ENCODE results near the gene KAT8.

KAT8 gene

DNA sequence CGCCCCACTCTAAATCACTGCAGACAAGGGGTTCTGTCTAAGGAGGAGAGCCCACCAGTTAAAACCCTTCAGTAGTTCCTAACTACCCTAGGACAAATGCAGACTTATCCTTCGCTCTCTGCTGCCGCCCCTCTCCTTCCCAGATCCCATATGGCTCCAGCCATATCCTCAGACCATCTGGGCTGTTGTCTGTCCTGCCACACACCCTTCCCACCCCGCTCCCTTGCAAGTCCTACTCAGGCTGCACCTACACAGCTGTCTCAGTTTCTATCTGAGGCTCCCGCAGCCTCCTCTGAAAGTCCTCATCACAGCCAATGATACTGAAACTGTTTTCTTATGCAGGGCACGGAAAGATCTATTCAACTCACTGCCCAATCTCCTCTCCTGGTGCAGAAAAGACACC, 10.0 kb upstream of the KAT8 start:
- in situ Hi-C loops (cut with MboI; ENCODE audit: low sequenced_read_pairs, unreplicated experiment) = no loop called here

DNA sequence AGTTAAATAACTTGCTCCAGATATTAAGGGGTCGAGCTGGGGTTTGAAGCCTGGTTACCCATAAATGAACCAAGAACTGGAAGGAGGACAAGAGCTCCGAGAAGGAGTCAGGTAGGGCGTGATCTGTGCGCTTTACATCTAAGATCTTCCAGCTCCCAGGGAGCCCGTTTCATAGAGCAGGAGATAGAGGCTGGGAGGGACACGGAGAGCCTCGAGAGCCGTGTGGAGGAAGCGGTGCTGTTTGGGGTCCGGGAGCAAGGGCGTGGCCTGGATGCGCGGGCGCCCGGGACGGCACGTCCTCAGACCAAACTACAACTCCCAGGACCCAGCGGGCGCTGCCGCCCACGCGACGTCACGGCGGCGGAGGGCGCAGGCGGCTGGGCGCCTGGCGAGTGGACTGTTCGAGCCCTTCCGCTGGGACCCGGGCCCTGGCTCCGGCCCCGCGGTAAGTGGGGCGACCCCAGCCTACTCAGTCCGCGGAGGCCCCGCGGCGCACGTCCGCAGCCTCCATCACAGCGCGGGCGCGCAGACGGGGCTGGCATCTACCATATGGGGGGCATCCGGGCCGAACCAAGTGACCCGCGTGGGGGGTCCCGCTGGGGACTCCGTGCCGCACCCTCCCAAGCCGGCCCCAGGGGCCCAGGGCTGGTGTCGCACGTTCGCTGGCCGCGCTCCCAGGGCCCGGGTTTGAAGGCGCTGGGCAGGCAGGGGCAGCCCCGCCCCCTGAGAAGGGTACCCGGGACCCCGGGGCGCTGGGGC, 9.2 kb upstream of the KAT8 start, which contains the start of gene BCKDK:
Gene BCKDK, plus strand, starts transcription at position 352 of the 759 bp plus-strand sequence. CDS start 838 bp downstream, outside the sequence.
- in situ Hi-C loops (cut with MboI; ENCODE audit: low sequenced_read_pairs, unreplicated experiment) = no loop called here
- DNase-seq (ENCODE audit: low spot score) = peak; percentile 94
- TF ChIP-seq CTCF (IDR thresholded peaks at IDR 0.05; ENCODE audit: borderline replicate concordance, control extremely low read depth, extremely low read depth, insufficient read depth, missing control alignments) = no peak

More for the DNA sequence above, 10.0 kb upstream of the KAT8 start:
- peak; percentile 78 for DNase-seq (ENCODE audit: low spot score)
- no peak for TF ChIP-seq CTCF (IDR thresholded peaks at IDR 0.05; ENCODE audit: borderline replicate concordance, control extremely low read depth, extremely low read depth, insufficient read depth, missing control alignments)

GRCh38 chr16:31108794-31109558, 8.5 kb upstream of the KAT8 start:
- DNase-seq (ENCODE audit: low spot score) = peak; percentile 30
- no peak for TF ChIP-seq CTCF (IDR thresholded peaks at IDR 0.05; ENCODE audit: borderline replicate concordance, control extremely low read depth, extremely low read depth, insufficient read depth, missing control alignments)
- in situ Hi-C loops (cut with MboI; ENCODE audit: low sequenced_read_pairs, unreplicated experiment) = no loop called here

DNA sequence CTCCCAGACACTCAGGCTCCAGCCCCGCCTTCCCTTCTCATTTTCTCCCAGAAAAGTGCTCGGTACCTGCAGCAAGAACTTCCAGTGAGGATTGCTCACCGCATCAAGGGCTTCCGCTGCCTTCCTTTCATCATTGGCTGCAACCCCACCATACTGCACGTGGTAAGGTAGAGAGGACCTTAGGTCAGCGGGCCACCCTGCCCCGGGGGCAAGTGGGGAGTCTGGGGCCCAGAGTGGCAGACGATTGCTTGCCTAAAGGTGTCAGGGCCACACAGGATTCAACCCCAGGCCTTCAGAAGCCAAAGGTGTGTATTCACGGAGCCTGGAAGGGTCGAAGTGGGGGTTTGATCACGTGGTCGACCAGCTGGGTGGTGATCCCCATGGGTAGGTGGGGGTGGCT, 7.8 kb upstream of the KAT8 start:
- no peak for DNase-seq (ENCODE audit: low spot score)
- TF ChIP-seq CTCF (IDR thresholded peaks at IDR 0.05; ENCODE audit: borderline replicate concordance, control extremely low read depth, extremely low read depth, insufficient read depth, missing control alignments) = no peak
- in situ Hi-C loops (cut with MboI; ENCODE audit: low sequenced_read_pairs, unreplicated experiment) = no loop called here

- in situ Hi-C loops (cut with MboI; ENCODE audit: low sequenced_read_pairs, unreplicated experiment) = no loop called here
- no peak for DNase-seq (ENCODE audit: low spot score)
- no peak for TF ChIP-seq CTCF (IDR thresholded peaks at IDR 0.05; ENCODE audit: borderline replicate concordance, control extremely low read depth, extremely low read depth, insufficient read depth, missing control alignments)
Measured at GRCh38 chr16:31110106-31111034, 7.1 kb upstream of the KAT8 start.
